ENCODE measurements around the gene RAD51B. TPM values are rescaled to one million over a fixed set of nuclear protein-coding genes. Genes with fewer than 3 reads are reported as not detected.

Gene RAD51B
- total RNA-seq, 4 donors from 2014 or later = 5.0 to 31.8 (median 20.6) TPM

- no peaks in the 10 kb centered on the region for H3K36me3 ChIP-seq
- H3K9me3 ChIP-seq = no peaks in the 10 kb centered on the region
- in situ Hi-C loops (cut with MboI; ENCODE audit: low pct_ligation_motif_present in 1 of 4, low pct_unique_long_range_greater_than_20kb in 1 of 4, low sequenced_read_pairs in 3 of 4) (loop anchor here (10.0 to 25.0 kb wide), 4 partner anchors 99 to 1009 kb away; no protein-coding TSS in a partner anchor), intact Hi-C loops (cut with DNase I; ENCODE audit: low total_unique reads) (no loop called here)
- peaks cover 0 to 8% (median 2%) of the 10 kb centered on the region in 4 donors for H3K4me1 ChIP-seq
- no peak overlapping the region for H3K27ac ChIP-seq
- no peaks in the 10 kb centered on the region for H3K27me3 ChIP-seq
- no peak for DNase-seq
- no peak overlapping the region for H3K4me3 ChIP-seq
- no peak for TF ChIP-seq EP300 (IDR thresholded peaks at IDR 0.05; ENCODE audit: low read depth)
- TF ChIP-seq POLR2A (IDR thresholded peaks at IDR 0.05) = no peak
- TF ChIP-seq POLR2AphosphoS5 (IDR thresholded peaks at IDR 0.05) = no peak
- TF ChIP-seq CTCF (IDR thresholded peaks at IDR 0.05) = no peak
Observed at GRCh38 chr14:67835596-67835995, 16.0 kb downstream of the RAD51B start.

- Histone ChIP-seq H3K27me3 (no peaks in the 10 kb centered on the region), H3K4me1 (peaks cover 0 to 8% (median 2%) of the 10 kb centered on the region in 4 donors), H3K36me3 (no peaks in the 10 kb centered on the region), H3K4me3 (no peak overlapping the region), H3K27ac (no peak overlapping the region), H3K9me3 (no peaks in the 10 kb centered on the region)
- in situ Hi-C loops (cut with MboI; ENCODE audit: low pct_ligation_motif_present in 1 of 4, low pct_unique_long_range_greater_than_20kb in 1 of 4, low sequenced_read_pairs in 3 of 4) = loop anchor here (10.0 to 25.0 kb wide), 4 partner anchors 98 to 1008 kb away; no protein-coding TSS in a partner anchor
- TF ChIP-seq CTCF (IDR thresholded peaks at IDR 0.05) (peak; percentile 51 to 84 (median 59)), POLR2A (IDR thresholded peaks at IDR 0.05) (no peak)
- 0 to 14% methylated on average over 2 of the region's 2 CpGs for WGBS, 2 donors (ENCODE audit: low coverage in 1 of 2)
- intact Hi-C loops (cut with DNase I; ENCODE audit: low total_unique reads) = no loop called here
- DNase-seq = peak; percentile 62
Observed at GRCh38 chr14:67837011-67837624, 17.5 kb downstream of the RAD51B start.

GRCh38 chr14:67846029-67846610 lies 26.5 kb downstream of the RAD51B start:
- H3K36me3 ChIP-seq = no peaks in the 10 kb centered on the region
- no peak overlapping the region for H3K4me3 ChIP-seq
- in situ Hi-C loops (cut with MboI; ENCODE audit: low pct_ligation_motif_present in 1 of 4, low pct_unique_long_range_greater_than_20kb in 1 of 4, low sequenced_read_pairs in 3 of 4) (loop anchor here in 2 of 4 donors (10.0 to 25.0 kb wide), 2 partner anchors 89 to 991 kb away; no protein-coding TSS in a partner anchor), intact Hi-C loops (cut with DNase I; ENCODE audit: low total_unique reads) (no loop called here)
- no peaks in the 10 kb centered on the region for H3K9me3 ChIP-seq
- WGBS, 2 donors (ENCODE audit: low coverage in 1 of 2) = 97% methylated on average over 15 of the region's 17 CpGs; no CpG with 5 or more reads in 1 of the 2 donors
- no peak for DNase-seq
- no peak overlapping the region for H3K27ac ChIP-seq
- TF ChIP-seq POLR2A (IDR thresholded peaks at IDR 0.05) (no peak), CTCF (IDR thresholded peaks at IDR 0.05) (no peak), POLR2AphosphoS5 (IDR thresholded peaks at IDR 0.05) (no peak), EP300 (IDR thresholded peaks at IDR 0.05; ENCODE audit: low read depth) (no peak)
- no peaks in the 10 kb centered on the region for H3K27me3 ChIP-seq
- H3K4me1 ChIP-seq = no peaks in the 10 kb centered on the region

- Histone ChIP-seq H3K36me3 (no peaks in the 10 kb centered on the region), H3K27me3 (no peaks in the 10 kb centered on the region), H3K4me1 (peaks cover 0 to 4% (median 0%) of the 10 kb centered on the region in 4 donors), H3K9me3 (no peaks in the 10 kb centered on the region), H3K4me3 (no peak overlapping the region), H3K27ac (no peak overlapping the region)
- 94 to 95% methylated on average over 7 to 9 of the region's 9 CpGs for WGBS, 2 donors (ENCODE audit: low coverage in 1 of 2)
- DNase-seq = no peak
- in situ Hi-C loops (cut with MboI; ENCODE audit: low pct_ligation_motif_present in 1 of 4, low pct_unique_long_range_greater_than_20kb in 1 of 4, low sequenced_read_pairs in 3 of 4) = no loop called here
- TF ChIP-seq EP300 (IDR thresholded peaks at IDR 0.05; ENCODE audit: low read depth) = no peak
- TF ChIP-seq CTCF (IDR thresholded peaks at IDR 0.05) = no peak
- TF ChIP-seq POLR2AphosphoS5 (IDR thresholded peaks at IDR 0.05) = no peak
- TF ChIP-seq POLR2A (IDR thresholded peaks at IDR 0.05) = no peak
- intact Hi-C loops (cut with DNase I; ENCODE audit: low total_unique reads) = no loop called here
Observed at GRCh38 chr14:67850066-67850830, 30.7 kb downstream of the RAD51B start.
